HUES64 (cell line): Measurements from ENCODE around the gene PRPF8.

Experiments used
- H3K27ac ChIP-seq: 2 replicates; pipeline ENCODE4 v1.7.0; 2013; ENCODE audit warnings: low read depth, low read length, inconsistent platforms
- H3K27me3 ChIP-seq: 2 replicates; pipeline ENCODE4 v1.6.1; 2013; ENCODE audit warnings: mild to moderate bottlenecking, low read length; ENCODE audit not compliant: insufficient read depth
- H3K36me3 ChIP-seq: 2 replicates; pipeline ENCODE4 v1.6.1; 2013; ENCODE audit warnings: mild to moderate bottlenecking, low read length; ENCODE audit not compliant: insufficient read depth
- H3K4me1 ChIP-seq: 2 replicates; pipeline ENCODE4 v1.6.1; 2013; ENCODE audit warnings: mild to moderate bottlenecking, low read length, moderate library complexity; ENCODE audit not compliant: insufficient read depth
- H3K4me3 ChIP-seq: 2 replicates; pipeline ENCODE4 v1.5.1; 2013; ENCODE audit warnings: mild to moderate bottlenecking, low read length, moderate library complexity
- H3K9ac ChIP-seq: 2 replicates; pipeline ENCODE4 v1.6.1; 2013; ENCODE audit warnings: mild to moderate bottlenecking, low read depth, low read length
- H3K9me3 ChIP-seq: 2 replicates; pipeline ENCODE4 v1.6.1; 2013; ENCODE audit warnings: low read depth, low read length; ENCODE audit not compliant: insufficient read depth
- WGBS: fragments of 150-250, 120-280 bp; methylation state at CpG from one replicate; pipeline ENCODE4 v1.1.7; 2013; ENCODE audit warnings: missing lambda C conversion rate; 5-methylcytosine and 5-hydroxymethylcytosine counted together

PRPF8 gene

GRCh38 chr17:1640329-1641064 is 44.2 kb downstream of the PRPF8 start:
- WGBS, result 86% methylated on average over 22 of the region's 23 CpGs
- Histone ChIP-seq H3K27ac (no peak overlapping the region), H3K4me3 (no peak overlapping the region), H3K27me3 (peaks cover 17% of the 10 kb centered on the region), H3K9me3 (no peaks in the 10 kb centered on the region), H3K9ac (no peak overlapping the region), H3K4me1 (peaks cover 19% of the 10 kb centered on the region; the same call in 1 of the 2 replicates), H3K36me3 (no peaks in the 10 kb centered on the region)

GRCh38 chr17:1639549-1640180 is 45.0 kb downstream of the PRPF8 start:
- H3K9ac ChIP-seq, result no peak overlapping the region
- H3K4me3 ChIP-seq, result no peak overlapping the region
- H3K27ac ChIP-seq, result no peak overlapping the region
- H3K36me3 ChIP-seq, result no peaks in the 10 kb centered on the region
- no peaks in the 10 kb centered on the region for H3K9me3 ChIP-seq
- 79% methylated on average over 11 of the region's 11 CpGs for WGBS
- peaks cover 12% of the 10 kb centered on the region for H3K27me3 ChIP-seq
- peaks cover 13% of the 10 kb centered on the region; the same call in 1 of the 2 replicates for H3K4me1 ChIP-seq

- Histone ChIP-seq H3K27me3 (peaks cover 3% of the 10 kb centered on the region), H3K9ac (no peak overlapping the region), H3K36me3 (no peaks in the 10 kb centered on the region), H3K27ac (no peak overlapping the region), H3K4me1 (peaks cover 9% of the 10 kb centered on the region; the same call in 1 of the 2 replicates), H3K9me3 (no peaks in the 10 kb centered on the region), H3K4me3 (no peak overlapping the region)
- WGBS, result 83% methylated on average over 17 of the region's 19 CpGs
These were observed 45.9 kb downstream of the PRPF8 start for GRCh38 chr17:1638624-1639300.

GRCh38 chr17:1638171-1638590 is 46.5 kb downstream of the PRPF8 start:
- Histone ChIP-seq H3K9ac (peak overlapping the region; percentile 41), H3K36me3 (no peaks in the 10 kb centered on the region), H3K27me3 (no peaks in the 10 kb centered on the region), H3K27ac (no peak overlapping the region), H3K9me3 (no peaks in the 10 kb centered on the region), H3K4me3 (no peak overlapping the region), H3K4me1 (peaks cover 9% of the 10 kb centered on the region; the same call in 1 of the 2 replicates)
- WGBS, result 75% methylated on average over 17 of the region's 17 CpGs

- Histone ChIP-seq H3K27ac (no peak overlapping the region), H3K4me3 (no peak overlapping the region), H3K9me3 (no peaks in the 10 kb centered on the region), H3K36me3 (no peaks in the 10 kb centered on the region), H3K27me3 (no peaks in the 10 kb centered on the region), H3K4me1 (peaks cover 9% of the 10 kb centered on the region; the same call in 1 of the 2 replicates), H3K9ac (no peak overlapping the region)
- WGBS, result 84% methylated on average over 15 of the region's 15 CpGs
These were observed 47.9 kb downstream of the PRPF8 start for GRCh38 chr17:1636732-1637285.

GRCh38 chr17:1635675-1636465 is 48.8 kb downstream of the PRPF8 start:
- Histone ChIP-seq H3K27me3 (no peaks in the 10 kb centered on the region), H3K9me3 (no peaks in the 10 kb centered on the region), H3K27ac (no peak overlapping the region), H3K4me1 (peaks cover 9% of the 10 kb centered on the region; the same call in 1 of the 2 replicates), H3K36me3 (no peaks in the 10 kb centered on the region), H3K9ac (no peak overlapping the region), H3K4me3 (no peak overlapping the region)
- 87% methylated on average over 10 of the region's 10 CpGs for WGBS

GRCh38 chr17:1634841-1635650 is 49.6 kb downstream of the PRPF8 start:
- Histone ChIP-seq H3K4me1 (peaks cover 9% of the 10 kb centered on the region; the same call in 1 of the 2 replicates), H3K36me3 (no peaks in the 10 kb centered on the region), H3K27me3 (peaks cover 2% of the 10 kb centered on the region; the same call in 1 of the 2 replicates), H3K4me3 (no peak overlapping the region), H3K27ac (no peak overlapping the region), H3K9ac (no peak overlapping the region), H3K9me3 (no peaks in the 10 kb centered on the region)
- 95% methylated on average over 45 of the region's 45 CpGs for WGBS

GRCh38 chr17:1630662-1631061 is 54.0 kb downstream of the PRPF8 start:
- H3K27me3 ChIP-seq, result peaks cover 16% of the 10 kb centered on the region; the same call in 1 of the 2 replicates
- H3K9ac ChIP-seq, result no peak overlapping the region
- peaks cover 14% of the 10 kb centered on the region; the same call in 1 of the 2 replicates for H3K4me1 ChIP-seq
- 64% methylated on average over 4 of the region's 4 CpGs for WGBS
- H3K36me3 ChIP-seq, result no peaks in the 10 kb centered on the region
- no peak overlapping the region for H3K27ac ChIP-seq
- H3K4me3 ChIP-seq, result no peak overlapping the region
- H3K9me3 ChIP-seq, result no peaks in the 10 kb centered on the region

- 14% methylated on average over 45 of the region's 45 CpGs for WGBS
- Histone ChIP-seq H3K27me3 (peaks cover 16% of the 10 kb centered on the region; the same call in 1 of the 2 replicates), H3K4me3 (peak overlapping the region; percentile 84), H3K27ac (no peak overlapping the region), H3K4me1 (peaks cover 21% of the 10 kb centered on the region; the same call in 1 of the 2 replicates), H3K9ac (peak overlapping the region; percentile 82), H3K36me3 (no peaks in the 10 kb centered on the region), H3K9me3 (no peaks in the 10 kb centered on the region)
These were observed 55.0 kb downstream of the PRPF8 start for GRCh38 chr17:1629504-1630310.
